RWPE1 (cell line): ENCODE measurements around the gene TMA7B.

ENCODE experiments used
- CTCF ChIA-PET: fragments of 350-600 bp; sonication (Branson Sonifier 250); formaldehyde crosslinking; extraction: SDS; loops from one replicate; lab custom pipeline; 2021; lab: Yijun Ruan, JAX
- POLR2A ChIA-PET: fragments of 400-600 bp; formaldehyde crosslinking; extraction: SDS; loops from one replicate; lab custom pipeline; 2020; ENCODE audit warnings: antibody characterized with exemption; ENCODE audit not compliant: low non-redundant PET; lab: Yijun Ruan, JAX
- DNase-seq: peaks from one replicate; pipeline ENCODE4 v3.0.0; 2012; ENCODE audit warnings: low spot score
- H3K27ac ChIP-seq: fragments of 450-650 bp; 2 replicates; pipeline ENCODE4 v1.5.1; 2017
- TF ChIP-seq, protein P1 (sequence below): fragments of 450-650 bp; conservative IDR thresholded peaks from 2 replicates; pipeline ENCODE4 v1.5.1; 2017; ENCODE audit warnings: low read depth, mild to moderate bottlenecking

Gene TMA7B

DNA sequence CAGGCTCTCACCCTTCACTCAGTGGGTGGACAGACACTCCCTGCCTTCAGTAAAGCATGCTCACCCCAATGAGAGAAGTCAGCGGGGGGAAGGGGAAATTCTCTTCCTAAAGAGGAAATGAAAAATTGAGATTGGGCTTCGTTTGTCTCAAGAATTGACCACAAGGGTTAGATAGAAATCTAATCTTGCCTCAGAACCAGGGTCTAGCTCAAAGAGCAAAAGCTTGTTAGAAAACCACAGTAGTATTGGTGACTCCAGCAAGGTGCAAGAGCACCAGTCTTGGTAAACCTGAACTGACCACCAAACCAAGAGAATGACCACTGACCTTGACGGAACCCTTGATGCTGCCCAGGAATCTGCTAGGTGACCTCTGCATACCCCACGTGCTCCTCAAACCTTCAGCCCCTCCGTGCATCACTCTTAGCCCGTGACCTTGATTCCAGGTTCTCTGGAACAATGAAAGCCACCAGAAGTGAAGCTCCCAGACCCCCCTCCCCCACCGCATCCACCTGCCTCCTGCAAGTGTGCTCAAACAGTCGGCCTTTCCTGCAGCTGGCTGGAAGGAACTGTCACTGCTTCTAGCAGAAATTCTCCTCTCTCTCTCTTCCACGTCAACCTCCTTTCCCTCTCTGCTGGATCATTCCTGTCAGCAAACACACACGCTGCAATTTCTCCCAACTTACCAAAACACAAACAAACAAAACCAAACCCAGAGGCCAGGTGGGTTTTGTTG, 3.1 kb upstream of the TMA7B start:
- no peak for DNase-seq
- ChIA-PET POLR2A (no interaction called here), CTCF (no interaction called here)
- TF ChIP-seq, protein P1, sequence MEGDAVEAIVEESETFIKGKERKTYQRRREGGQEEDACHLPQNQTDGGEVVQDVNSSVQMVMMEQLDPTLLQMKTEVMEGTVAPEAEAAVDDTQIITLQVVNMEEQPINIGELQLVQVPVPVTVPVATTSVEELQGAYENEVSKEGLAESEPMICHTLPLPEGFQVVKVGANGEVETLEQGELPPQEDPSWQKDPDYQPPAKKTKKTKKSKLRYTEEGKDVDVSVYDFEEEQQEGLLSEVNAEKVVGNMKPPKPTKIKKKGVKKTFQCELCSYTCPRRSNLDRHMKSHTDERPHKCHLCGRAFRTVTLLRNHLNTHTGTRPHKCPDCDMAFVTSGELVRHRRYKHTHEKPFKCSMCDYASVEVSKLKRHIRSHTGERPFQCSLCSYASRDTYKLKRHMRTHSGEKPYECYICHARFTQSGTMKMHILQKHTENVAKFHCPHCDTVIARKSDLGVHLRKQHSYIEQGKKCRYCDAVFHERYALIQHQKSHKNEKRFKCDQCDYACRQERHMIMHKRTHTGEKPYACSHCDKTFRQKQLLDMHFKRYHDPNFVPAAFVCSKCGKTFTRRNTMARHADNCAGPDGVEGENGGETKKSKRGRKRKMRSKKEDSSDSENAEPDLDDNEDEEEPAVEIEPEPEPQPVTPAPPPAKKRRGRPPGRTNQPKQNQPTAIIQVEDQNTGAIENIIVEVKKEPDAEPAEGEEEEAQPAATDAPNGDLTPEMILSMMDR: no peak
- no peak overlapping the region for H3K27ac ChIP-seq

DNA sequence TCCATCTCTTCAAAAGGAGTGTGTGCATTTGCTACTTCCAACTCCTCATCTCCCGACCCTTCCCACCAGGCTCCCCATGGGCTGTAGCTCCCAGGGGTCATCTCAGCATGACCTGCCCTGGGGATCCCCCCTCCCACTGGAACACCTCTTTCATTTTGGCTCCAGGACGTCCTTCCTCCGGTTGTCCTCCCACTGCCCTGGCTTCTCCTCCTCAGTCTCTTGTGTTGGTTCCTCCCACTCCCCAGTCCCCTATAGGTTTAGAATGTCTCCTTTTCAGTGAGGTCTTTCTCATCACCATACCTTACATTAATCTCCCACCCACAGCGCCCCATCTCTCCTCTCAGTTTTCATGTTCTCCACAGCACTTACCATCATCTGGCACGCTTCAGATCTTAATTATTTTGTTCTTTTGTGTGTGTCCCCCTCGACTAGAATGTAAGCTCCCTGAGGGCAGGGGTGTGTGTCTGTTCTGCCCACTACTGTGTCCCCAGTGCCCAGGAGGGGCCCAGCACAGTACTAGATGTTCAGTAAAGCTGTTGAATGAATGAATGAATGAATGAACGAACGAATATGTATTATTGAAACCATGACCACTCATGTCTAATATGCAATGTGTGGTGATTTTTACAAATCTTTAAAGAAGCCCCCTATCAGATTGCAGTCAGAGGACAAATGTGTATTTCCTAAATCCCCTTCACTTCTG, 2.0 kb upstream of the TMA7B start:
- ChIA-PET CTCF (no interaction called here), POLR2A (no interaction called here)
- no peak for DNase-seq
- TF ChIP-seq, protein P1: no peak
- H3K27ac ChIP-seq: no peak overlapping the region

DNA sequence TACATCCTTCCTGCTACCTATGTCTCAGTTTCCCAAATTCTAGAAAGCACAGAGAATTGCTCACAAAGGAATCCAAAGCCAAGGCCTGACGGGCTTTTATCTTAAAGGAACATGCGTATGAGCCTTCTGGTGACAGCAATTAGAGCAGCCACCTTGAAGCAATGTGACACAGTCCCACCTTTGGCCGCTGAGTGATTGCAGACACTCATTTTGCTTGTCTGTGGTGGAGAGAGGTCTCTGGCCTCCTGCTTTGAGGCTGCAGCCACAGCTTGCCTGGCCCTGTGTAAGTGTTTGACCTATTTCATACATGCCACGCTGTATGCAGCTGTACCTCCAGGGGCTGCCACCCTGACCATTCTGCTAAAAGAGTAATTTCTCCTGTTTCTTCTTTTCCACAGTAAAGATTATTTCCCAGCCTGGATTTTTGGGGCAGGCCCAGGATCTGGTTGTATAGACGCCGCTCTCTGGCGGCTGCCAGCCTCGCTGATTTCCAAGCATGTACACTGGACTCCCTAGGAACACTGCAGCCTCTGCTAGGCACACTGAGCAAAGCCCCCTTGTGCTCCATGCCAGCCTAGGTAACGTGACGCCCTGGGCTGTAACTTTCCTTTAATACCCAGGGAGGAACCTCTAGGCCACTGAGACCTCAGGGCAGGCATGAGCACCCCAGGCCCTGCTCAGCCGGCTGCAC, 1.1 kb upstream of the TMA7B start:
- POLR2A ChIA-PET: no interaction called here

DNA sequence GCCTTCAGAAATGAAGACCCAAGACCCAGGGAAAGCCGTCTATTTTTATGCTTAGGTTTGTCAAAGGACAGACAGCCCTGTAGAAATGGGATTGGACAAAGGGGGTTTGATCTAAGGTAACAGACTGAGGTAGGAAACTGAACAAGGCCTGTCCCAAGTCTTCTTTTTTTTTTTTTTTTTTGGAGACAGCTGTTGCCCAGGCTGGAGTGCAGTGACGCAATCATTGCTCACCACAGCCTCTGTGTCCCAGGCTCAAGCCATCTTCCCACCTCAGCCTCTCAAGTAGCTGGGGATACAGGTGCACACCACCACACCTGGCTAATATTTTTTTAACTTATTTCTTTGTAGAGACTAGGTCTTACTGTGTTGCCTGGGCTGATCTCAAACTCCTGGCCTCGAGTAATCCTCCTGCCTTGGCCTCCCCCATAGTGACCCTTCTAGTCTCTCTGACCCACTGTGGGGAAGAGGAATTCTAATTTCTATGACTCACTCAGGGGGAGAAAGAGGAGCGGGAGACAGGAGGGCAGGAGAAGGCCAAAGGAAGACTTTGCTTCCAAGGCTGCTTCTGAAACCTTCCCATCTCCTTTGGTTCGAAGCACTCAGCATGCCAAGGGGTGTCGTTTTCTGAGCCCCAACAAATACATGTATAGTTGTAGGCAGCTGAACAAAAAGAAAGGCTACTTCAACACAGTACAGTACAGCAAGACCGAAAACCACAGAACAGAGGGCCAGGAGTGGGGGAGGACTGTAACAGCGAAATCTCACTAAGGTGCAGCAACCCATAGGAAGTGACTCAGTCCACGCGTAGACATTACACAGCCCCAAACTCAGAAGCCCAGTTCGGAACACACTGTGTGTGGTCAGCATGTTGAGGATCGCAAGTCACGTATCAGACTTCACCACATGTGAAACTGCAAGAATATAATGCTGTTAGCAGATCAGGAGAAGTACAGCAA, 872 bp downstream of the TMA7B start:
- H3K27ac ChIP-seq: no peak overlapping the region
- ChIA-PET POLR2A (interaction anchor here (0.6 kb wide), 1 partner anchor 12 kb away, joined by 5 read pairs; no protein-coding TSS in a partner anchor), CTCF (no interaction called here)
- DNase-seq: no peak
- TF ChIP-seq, protein P1: no peak

More for the DNA sequence above, 1.1 kb upstream of the TMA7B start:
- H3K27ac ChIP-seq: no peak overlapping the region
- TF ChIP-seq, protein P1: no peak
- no peak for DNase-seq
- CTCF ChIA-PET: interaction anchor here (0.6 to 0.7 kb wide), 4 partner anchors 37 to 236 kb away, joined by 3 to 4 read pairs (median 4); no protein-coding TSS in a partner anchor

DNA sequence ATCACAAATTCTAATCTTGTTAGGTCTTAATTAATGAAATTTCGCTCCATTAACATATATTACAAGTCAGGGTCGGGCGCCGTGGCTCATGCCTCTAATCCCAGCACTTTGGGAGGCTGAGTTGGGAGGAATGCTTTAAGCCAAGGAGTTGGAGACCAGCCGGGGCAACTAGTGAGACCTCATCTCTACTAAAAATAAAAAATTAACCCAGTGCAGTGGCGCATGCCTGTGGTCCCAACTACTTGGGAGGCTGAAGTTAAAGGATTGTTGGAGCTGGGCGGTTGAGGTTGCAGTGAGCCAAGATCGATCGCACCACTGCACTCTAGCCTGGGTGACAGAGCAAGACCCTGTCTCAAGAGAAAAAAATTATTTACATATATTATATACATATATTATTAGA, 1.9 kb downstream of the TMA7B start:
- TF ChIP-seq, protein P1: no peak
- no peak overlapping the region for H3K27ac ChIP-seq
- POLR2A ChIA-PET: interaction anchor here (0.6 kb wide), 1 partner anchor 1281 kb away, joined by 5 read pairs; no protein-coding TSS in a partner anchor
- CTCF ChIA-PET: interaction anchor here (0.7 kb wide), 1 partner anchor 241 kb away, joined by 3 read pairs; no protein-coding TSS in a partner anchor
- DNase-seq: no peak
